H1 (cell line): Measurements from ENCODE around the gene ERICH2. TPM values are rescaled to one million over a fixed set of nuclear protein-coding genes. Genes with fewer than 3 reads are reported as not detected.

Source experiments
- ASH2L ChIP-seq: fragments of 200-600, 300-600 bp; sonication (generic); IDR thresholded peaks from one replicate; pipeline ENCODE4 v1.7.1; 2017; ENCODE audit warnings: low read length
- BRCA1 ChIP-seq: IDR thresholded peaks from 2 replicates; pipeline ENCODE4 v1.6.1; 2012; ENCODE audit warnings: low read depth, low read length, improper control_type of control experiment
- EZH2 ChIP-seq: fragments of 200-600 bp; sonication (generic); IDR thresholded peaks from 2 replicates; pipeline ENCODE4 v1.7.1; 2012; ENCODE audit warnings: low read depth, mild to moderate bottlenecking, moderate library complexity, low read length, inconsistent platforms; ENCODE audit not compliant: severe bottlenecking
- RNF2 ChIP-seq: fragments of 200-900, 300-1000 bp; sonication (generic); IDR thresholded peaks from 2 replicates; pipeline ENCODE4 v1.7.1; 2016; ENCODE audit warnings: borderline replicate concordance, low read depth, mild to moderate bottlenecking, antibody characterized with exemption, low read length; ENCODE audit not compliant: poor library complexity, severe bottlenecking; ENCODE audit errors: missing control alignments
- TAF7 ChIP-seq: optimal IDR thresholded peaks from 2 replicates; pipeline ENCODE3; 2011; ENCODE audit warnings: low read depth, mild to moderate bottlenecking, inconsistent platforms, low read length, moderate library complexity, borderline replicate concordance
- polyA plus RNA-seq, 7 experiments: library from polyadenylated mRNA; depleted of rRNA in 3 of 7; stranded (reverse) in 5 of 7; unstranded in 2 of 7; fragments of >200 nt in 5 of 7; fragments of 200-250 nt in 2 of 7; gene quantifications; 1 replicate in 5 of 7; 2 replicates in 1 of 7; 4 replicates in 1 of 7; pipeline versions ENCODE4 v1.2.1 to v1.2.3, GENCODE V29; 2011 to 2013; ENCODE audit warnings: missing spikeins in 2 of 7, mixed read lengths in 2 of 7
- total RNA-seq: library from RNA; stranded (reverse); fragmentation: NEBNext Ultra II Directional; extraction: Animal tissue kit (Norgen Biotek cat#: 25700); gene quantifications from 2 replicates; pipeline ENCODE4 v1.2.1, GENCODE V29; 2021
- TF ChIP-seq, protein P1 (sequence below), 3 experiments: IDR thresholded peaks; 1 replicate in 2 of 3; 2 replicates in 1 of 3; pipeline versions ENCODE4 v1.5.1 to v1.6.1; 2011; ENCODE audit warnings: low read length in 3 of 3, mild to moderate bottlenecking in 3 of 3, inconsistent platforms in 2 of 3, low read depth in 1 of 3, moderate library complexity in 1 of 3; ENCODE audit not compliant: insufficient read depth in 1 of 3; ENCODE audit errors: control extremely low read depth in 1 of 3

The ERICH2 gene
- total and polyA plus RNA-seq, 2 of the 8 experiments (the other 6 are each of a cell fraction or from before 2014, with no cell fraction given), result 0.20 to 2.1 TPM

DNA sequence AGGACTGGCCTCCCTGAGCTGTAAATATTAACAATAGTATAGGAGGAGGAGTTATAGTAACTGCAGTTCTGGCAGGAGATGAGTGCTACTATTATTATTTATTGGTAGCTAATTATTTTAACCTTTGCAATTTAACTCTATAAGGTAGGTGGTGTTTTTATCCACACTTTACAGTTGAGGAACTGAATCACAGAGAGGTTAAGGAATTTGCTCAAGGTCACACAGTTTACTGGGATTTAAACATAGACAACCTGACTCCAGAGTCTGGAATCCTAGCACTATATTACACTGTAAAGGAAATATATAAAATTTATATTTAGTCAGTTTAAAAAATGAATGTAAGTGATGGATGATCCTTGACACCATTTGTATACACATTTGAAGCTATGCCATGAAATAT lies 2.1 kb downstream of the ERICH2 start (continued):
- TF ChIP-seq TAF7, result no peak
- TF ChIP-seq BRCA1, result no peak
- TF ChIP-seq, protein P1, sequence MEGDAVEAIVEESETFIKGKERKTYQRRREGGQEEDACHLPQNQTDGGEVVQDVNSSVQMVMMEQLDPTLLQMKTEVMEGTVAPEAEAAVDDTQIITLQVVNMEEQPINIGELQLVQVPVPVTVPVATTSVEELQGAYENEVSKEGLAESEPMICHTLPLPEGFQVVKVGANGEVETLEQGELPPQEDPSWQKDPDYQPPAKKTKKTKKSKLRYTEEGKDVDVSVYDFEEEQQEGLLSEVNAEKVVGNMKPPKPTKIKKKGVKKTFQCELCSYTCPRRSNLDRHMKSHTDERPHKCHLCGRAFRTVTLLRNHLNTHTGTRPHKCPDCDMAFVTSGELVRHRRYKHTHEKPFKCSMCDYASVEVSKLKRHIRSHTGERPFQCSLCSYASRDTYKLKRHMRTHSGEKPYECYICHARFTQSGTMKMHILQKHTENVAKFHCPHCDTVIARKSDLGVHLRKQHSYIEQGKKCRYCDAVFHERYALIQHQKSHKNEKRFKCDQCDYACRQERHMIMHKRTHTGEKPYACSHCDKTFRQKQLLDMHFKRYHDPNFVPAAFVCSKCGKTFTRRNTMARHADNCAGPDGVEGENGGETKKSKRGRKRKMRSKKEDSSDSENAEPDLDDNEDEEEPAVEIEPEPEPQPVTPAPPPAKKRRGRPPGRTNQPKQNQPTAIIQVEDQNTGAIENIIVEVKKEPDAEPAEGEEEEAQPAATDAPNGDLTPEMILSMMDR (IDR thresholded peaks at IDR 0.05; ENCODE audit: control extremely low read depth in 1 of 3, insufficient read depth in 1 of 3, low read depth in 1 of 3, low read length in 3 of 3), result no peak
- TF ChIP-seq EZH2, result no peak
- TF ChIP-seq RNF2, result no peak
- no peak for TF ChIP-seq ASH2L
